Measurements from ENCODE around the gene VAPB.

DNA sequence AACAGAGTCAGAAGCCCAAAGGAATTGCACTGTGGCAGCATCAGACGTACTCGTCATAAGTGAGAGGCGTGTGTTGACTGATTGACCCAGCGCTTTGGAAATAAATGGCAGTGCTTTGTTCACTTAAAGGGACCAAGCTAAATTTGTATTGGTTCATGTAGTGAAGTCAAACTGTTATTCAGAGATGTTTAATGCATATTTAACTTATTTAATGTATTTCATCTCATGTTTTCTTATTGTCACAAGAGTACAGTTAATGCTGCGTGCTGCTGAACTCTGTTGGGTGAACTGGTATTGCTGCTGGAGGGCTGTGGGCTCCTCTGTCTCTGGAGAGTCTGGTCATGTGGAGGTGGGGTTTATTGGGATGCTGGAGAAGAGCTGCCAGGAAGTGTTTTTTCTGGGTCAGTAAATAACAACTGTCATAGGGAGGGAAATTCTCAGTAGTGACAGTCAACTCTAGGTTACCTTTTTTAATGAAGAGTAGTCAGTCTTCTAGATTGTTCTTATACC is 55.8 kb downstream of the VAPB start:
- TF ChIP-seq, protein P1, sequence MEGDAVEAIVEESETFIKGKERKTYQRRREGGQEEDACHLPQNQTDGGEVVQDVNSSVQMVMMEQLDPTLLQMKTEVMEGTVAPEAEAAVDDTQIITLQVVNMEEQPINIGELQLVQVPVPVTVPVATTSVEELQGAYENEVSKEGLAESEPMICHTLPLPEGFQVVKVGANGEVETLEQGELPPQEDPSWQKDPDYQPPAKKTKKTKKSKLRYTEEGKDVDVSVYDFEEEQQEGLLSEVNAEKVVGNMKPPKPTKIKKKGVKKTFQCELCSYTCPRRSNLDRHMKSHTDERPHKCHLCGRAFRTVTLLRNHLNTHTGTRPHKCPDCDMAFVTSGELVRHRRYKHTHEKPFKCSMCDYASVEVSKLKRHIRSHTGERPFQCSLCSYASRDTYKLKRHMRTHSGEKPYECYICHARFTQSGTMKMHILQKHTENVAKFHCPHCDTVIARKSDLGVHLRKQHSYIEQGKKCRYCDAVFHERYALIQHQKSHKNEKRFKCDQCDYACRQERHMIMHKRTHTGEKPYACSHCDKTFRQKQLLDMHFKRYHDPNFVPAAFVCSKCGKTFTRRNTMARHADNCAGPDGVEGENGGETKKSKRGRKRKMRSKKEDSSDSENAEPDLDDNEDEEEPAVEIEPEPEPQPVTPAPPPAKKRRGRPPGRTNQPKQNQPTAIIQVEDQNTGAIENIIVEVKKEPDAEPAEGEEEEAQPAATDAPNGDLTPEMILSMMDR (IDR thresholded peaks at IDR 0.05; ENCODE audit: insufficient read depth, low read length), result no peak
- TF ChIP-seq POLR2AphosphoS5 (IDR thresholded peaks at IDR 0.05; ENCODE audit: low read depth), result no peak
- TF ChIP-seq, protein P2, sequence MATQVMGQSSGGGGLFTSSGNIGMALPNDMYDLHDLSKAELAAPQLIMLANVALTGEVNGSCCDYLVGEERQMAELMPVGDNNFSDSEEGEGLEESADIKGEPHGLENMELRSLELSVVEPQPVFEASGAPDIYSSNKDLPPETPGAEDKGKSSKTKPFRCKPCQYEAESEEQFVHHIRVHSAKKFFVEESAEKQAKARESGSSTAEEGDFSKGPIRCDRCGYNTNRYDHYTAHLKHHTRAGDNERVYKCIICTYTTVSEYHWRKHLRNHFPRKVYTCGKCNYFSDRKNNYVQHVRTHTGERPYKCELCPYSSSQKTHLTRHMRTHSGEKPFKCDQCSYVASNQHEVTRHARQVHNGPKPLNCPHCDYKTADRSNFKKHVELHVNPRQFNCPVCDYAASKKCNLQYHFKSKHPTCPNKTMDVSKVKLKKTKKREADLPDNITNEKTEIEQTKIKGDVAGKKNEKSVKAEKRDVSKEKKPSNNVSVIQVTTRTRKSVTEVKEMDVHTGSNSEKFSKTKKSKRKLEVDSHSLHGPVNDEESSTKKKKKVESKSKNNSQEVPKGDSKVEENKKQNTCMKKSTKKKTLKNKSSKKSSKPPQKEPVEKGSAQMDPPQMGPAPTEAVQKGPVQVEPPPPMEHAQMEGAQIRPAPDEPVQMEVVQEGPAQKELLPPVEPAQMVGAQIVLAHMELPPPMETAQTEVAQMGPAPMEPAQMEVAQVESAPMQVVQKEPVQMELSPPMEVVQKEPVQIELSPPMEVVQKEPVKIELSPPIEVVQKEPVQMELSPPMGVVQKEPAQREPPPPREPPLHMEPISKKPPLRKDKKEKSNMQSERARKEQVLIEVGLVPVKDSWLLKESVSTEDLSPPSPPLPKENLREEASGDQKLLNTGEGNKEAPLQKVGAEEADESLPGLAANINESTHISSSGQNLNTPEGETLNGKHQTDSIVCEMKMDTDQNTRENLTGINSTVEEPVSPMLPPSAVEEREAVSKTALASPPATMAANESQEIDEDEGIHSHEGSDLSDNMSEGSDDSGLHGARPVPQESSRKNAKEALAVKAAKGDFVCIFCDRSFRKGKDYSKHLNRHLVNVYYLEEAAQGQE (IDR thresholded peaks at IDR 0.05; ENCODE audit: insufficient replicate concordance, low read depth), result no peak
- no peak for TF ChIP-seq GABPA (IDR thresholded peaks at IDR 0.05; ENCODE audit: low read depth)
